Uterus (tissue), 2 donors: Measurements from ENCODE around the gene HOXC13.

Experiments used
- POLR2A ChIP-seq, 2 donors: fragments of 450-650 bp; IDR thresholded peaks; one replicate each; pipeline ENCODE4 v1.6.1; 2016; ENCODE audit warnings: antibody characterized with exemption in 2 of 2, mild to moderate bottlenecking in 1 of 2, moderate library complexity in 1 of 2
- TF ChIP-seq, protein P1 (sequence below), 4 experiments: fragments of 200-600 bp in 2 of 4; fragments of 450-650 bp in 2 of 4; sonication (generic) in 2 of 4; IDR thresholded peaks; one replicate each; pipeline ENCODE4 v1.5.1; 2016 to 2019; ENCODE audit warnings: antibody characterized with exemption in 4 of 4, mild to moderate bottlenecking in 2 of 4, moderate library complexity in 1 of 4

DNA sequence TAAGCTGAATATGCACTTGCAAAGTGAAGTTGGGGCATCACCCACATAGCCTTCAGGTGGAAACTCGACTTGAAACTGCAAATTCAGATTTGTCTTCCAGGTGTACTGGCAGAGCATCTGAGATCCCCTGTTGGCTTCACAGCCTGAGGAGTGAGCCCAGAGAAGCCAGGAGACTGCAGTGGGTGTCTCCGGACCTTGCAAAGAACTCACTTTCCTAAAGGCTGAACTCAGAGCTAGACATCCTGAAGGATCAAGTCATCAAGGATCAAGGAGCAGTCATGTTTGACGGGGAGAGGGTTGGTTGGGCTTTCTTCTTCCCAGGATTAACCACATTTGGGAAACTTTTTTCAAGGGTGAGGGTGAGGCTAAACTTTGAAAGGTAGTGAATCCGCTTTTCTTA is 9.1 kb upstream of the HOXC13 start:
- TF ChIP-seq, protein P1, sequence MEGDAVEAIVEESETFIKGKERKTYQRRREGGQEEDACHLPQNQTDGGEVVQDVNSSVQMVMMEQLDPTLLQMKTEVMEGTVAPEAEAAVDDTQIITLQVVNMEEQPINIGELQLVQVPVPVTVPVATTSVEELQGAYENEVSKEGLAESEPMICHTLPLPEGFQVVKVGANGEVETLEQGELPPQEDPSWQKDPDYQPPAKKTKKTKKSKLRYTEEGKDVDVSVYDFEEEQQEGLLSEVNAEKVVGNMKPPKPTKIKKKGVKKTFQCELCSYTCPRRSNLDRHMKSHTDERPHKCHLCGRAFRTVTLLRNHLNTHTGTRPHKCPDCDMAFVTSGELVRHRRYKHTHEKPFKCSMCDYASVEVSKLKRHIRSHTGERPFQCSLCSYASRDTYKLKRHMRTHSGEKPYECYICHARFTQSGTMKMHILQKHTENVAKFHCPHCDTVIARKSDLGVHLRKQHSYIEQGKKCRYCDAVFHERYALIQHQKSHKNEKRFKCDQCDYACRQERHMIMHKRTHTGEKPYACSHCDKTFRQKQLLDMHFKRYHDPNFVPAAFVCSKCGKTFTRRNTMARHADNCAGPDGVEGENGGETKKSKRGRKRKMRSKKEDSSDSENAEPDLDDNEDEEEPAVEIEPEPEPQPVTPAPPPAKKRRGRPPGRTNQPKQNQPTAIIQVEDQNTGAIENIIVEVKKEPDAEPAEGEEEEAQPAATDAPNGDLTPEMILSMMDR (IDR thresholded peaks at IDR 0.05), result no peak
- TF ChIP-seq POLR2A (IDR thresholded peaks at IDR 0.05), result no peak
